SK-N-MC (cell line): ENCODE results near the gene METTL1.

Experiments used
- EZH2 ChIP-seq: fragments of 200-600 bp; sonication (generic); IDR thresholded peaks from one replicate; pipeline ENCODE4 v1.6.1; 2017; ENCODE audit warnings: antibody characterized with exemption
- FOXP2 ChIP-seq: optimal IDR thresholded peaks from 2 replicates; pipeline ENCODE3; 2011; ENCODE audit warnings: mild to moderate bottlenecking, moderate library complexity; ENCODE audit not compliant: insufficient read depth; ENCODE audit errors: extremely low read length, control extremely low read depth
- POLR2AphosphoS5 ChIP-seq: IDR thresholded peaks from 2 replicates; pipeline ENCODE4 v1.6.1; 2012; ENCODE audit warnings: mild to moderate bottlenecking, low read depth, low read length, borderline replicate concordance

GRCh38 chr12:57749061-57749460, 22.8 kb downstream of the METTL1 start:
- TF ChIP-seq EZH2: no peak
- TF ChIP-seq POLR2AphosphoS5: no peak
- no peak for TF ChIP-seq FOXP2
